ENCODE measurements around the gene MYL11.

GRCh38 chr16:30351001-30351441 is 23.6 kb upstream of the MYL11 start:
- TF ChIP-seq CTCF (optimal IDR thresholded peaks at IDR 0.05 in 1 of 3, IDR thresholded peaks at IDR 0.05 in 1 of 3, conservative IDR thresholded peaks at IDR 0.05 in 1 of 3; ENCODE audit: extremely low read depth in 1 of 3, insufficient read depth in 2 of 3, low read length in 3 of 3) (no peak), EZH2 (IDR thresholded peaks at IDR 0.05; ENCODE audit: low read length) (no peak)
